Esophagus squamous epithelium (tissue), 4 donors: Measurements from ENCODE around the gene TMEM191C.

Experiments
- CTCF ChIP-seq, 6 experiments: fragments of 450-650 bp in 4 of 6; fragments of 200-600 bp in 2 of 6; sonication (generic) in 2 of 6; IDR thresholded peaks; one replicate each; pipeline ENCODE4 v1.5.1; 2016 to 2019; ENCODE audit warnings: antibody characterized with exemption in 6 of 6, mild to moderate bottlenecking in 4 of 6, moderate library complexity in 4 of 6
- POLR2A ChIP-seq, 4 donors: fragments of 450-650 bp; IDR thresholded peaks; one replicate each; pipeline ENCODE4 v1.6.1; 2017; ENCODE audit warnings: antibody characterized with exemption in 4 of 4, mild to moderate bottlenecking in 4 of 4, moderate library complexity in 3 of 4

- TF ChIP-seq POLR2A (IDR thresholded peaks at IDR 0.05) (no peak), CTCF (IDR thresholded peaks at IDR 0.05) (no peak)
Observed at GRCh38 chr22:21455334-21456089, 11.7 kb upstream of the TMEM191C start.
